ENCODE results near the gene NEURL3. TPM values are rescaled to one million over a fixed set of nuclear protein-coding genes. Genes with fewer than 3 reads are reported as not detected.
A peak's percentile ranks its signal among the peaks of the same experiment; 100 is the strongest.

Gene NEURL3
- total and polyA plus RNA-seq, 2 donors (not counting 1 experiment from before 2014, with no cell fraction given), result not detected

- Histone ChIP-seq H3K9ac (ENCODE audit: low read length) (no peak overlapping the region), H3K4me1 (ENCODE audit: control insufficient read depth in 2 of 2, insufficient read depth in 2 of 2, low read length in 2 of 2) (peaks cover 6 to 15% of the 10 kb centered on the region in 2 donors), H2AFZ (ENCODE audit: insufficient read depth, low read depth, low read length, poor library complexity, severe bottlenecking) (no peak overlapping the region), H3K4me3 (ENCODE audit: control extremely low read depth in 1 of 5, extremely low read depth in 1 of 5, insufficient read depth in 1 of 5, low read depth in 2 of 5, low read length in 4 of 5) (no peak overlapping the region), H3K36me3 (replicated peaks in 1 of 2; ENCODE audit: control extremely low read depth in 1 of 2, control insufficient read depth in 1 of 2, extremely low read depth in 1 of 2, insufficient read depth in 2 of 2, low read length in 1 of 2) (peaks cover 0 to 43% of the 10 kb centered on the region in 2 experiments), H3K9me3 (ENCODE audit: control extremely low read depth in 1 of 3, control insufficient read depth in 2 of 3, insufficient read depth in 1 of 3, low read length in 2 of 3) (no peaks in the 10 kb centered on the region), H4K20me1 (ENCODE audit: control insufficient read depth, insufficient read depth, low read length, poor library complexity, severe bottlenecking) (peaks cover 18% of the 10 kb centered on the region), H3K79me2 (ENCODE audit: control insufficient read depth, insufficient read depth, low read length) (peaks cover 8% of the 10 kb centered on the region), H3K27ac (ENCODE audit: low read length in 2 of 2) (no peak overlapping the region), H3K4me2 (replicated peaks; ENCODE audit: low read depth, low read length, poor library complexity, severe bottlenecking) (no peak overlapping the region), H3K27me3 (replicated peaks in 1 of 4; ENCODE audit: control extremely low read depth in 1 of 4, control insufficient read depth in 3 of 4, insufficient read depth in 4 of 4, low read length in 3 of 4) (no peaks in the 10 kb centered on the region)
- Mint-ChIP-seq H3K4me1 (peaks cover 11% of the 10 kb centered on the region), H3K4me3 (no peak overlapping the region), H3K27me3 (no peaks in the 10 kb centered on the region), H3K9me3 (ENCODE audit: insufficient read depth) (no peaks in the 10 kb centered on the region), H3K27ac (no peak overlapping the region)
- peak; percentile 25 for DNase-seq
- ChIA-PET CTCF (interaction anchor here (1.0 to 7.3 kb wide), 2 partner anchors 20 to 144 kb away, joined by 3 to 94 read pairs; no protein-coding TSS in a partner anchor), POLR2A (no interaction called here)
- no peak for ATAC-seq (ENCODE audit: low read depth)
- intact Hi-C loops (cut with micrococcal nuclease), result no loop called here
- WGBS (ENCODE audit: insufficient coverage), result 91% methylated on average over 13 of the region's 14 CpGs
- TF ChIP-seq CTCF (IDR thresholded peaks at IDR 0.05) (no peak), EZH2 (IDR thresholded peaks at IDR 0.05; ENCODE audit: borderline replicate concordance, insufficient read depth, low read depth, low read length, poor library complexity, severe bottlenecking) (no peak)
These were observed 45.8 kb upstream of the NEURL3 start for GRCh38 chr2:96550787-96551604.

Data from B cell (primary cell).